ENCODE data around the gene TPBGL.

TPBGL gene

GRCh38 chr11:75212411-75212810, 28.2 kb upstream of the TPBGL start:
- DNase-seq (ENCODE audit: low spot score): no peak

- peak; percentile 69 for DNase-seq (ENCODE audit: low spot score)
These were observed 26.2 kb upstream of the TPBGL start for GRCh38 chr11:75214411-75214821.

GRCh38 chr11:75214843-75215242, 25.7 kb upstream of the TPBGL start:
- no peak for DNase-seq (ENCODE audit: low spot score)

GRCh38 chr11:75219869-75220268, 20.7 kb upstream of the TPBGL start:
- DNase-seq (ENCODE audit: low spot score): no peak

GRCh38 chr11:75223954-75224643, 16.5 kb upstream of the TPBGL start:
- no peak for DNase-seq (ENCODE audit: low spot score)

GRCh38 chr11:75225794-75226193, 14.8 kb upstream of the TPBGL start:
- no peak for DNase-seq (ENCODE audit: low spot score)

GRCh38 chr11:75229466-75229865, 11.1 kb upstream of the TPBGL start:
- no peak for DNase-seq (ENCODE audit: low spot score)

GRCh38 chr11:75230621-75231020, 10.0 kb upstream of the TPBGL start:
- DNase-seq (ENCODE audit: low spot score): no peak

- DNase-seq (ENCODE audit: low spot score): peak; percentile 48
These were observed 6.8 kb upstream of the TPBGL start for GRCh38 chr11:75233754-75234172.

- DNase-seq (ENCODE audit: low spot score): no peak
These were observed 4.5 kb upstream of the TPBGL start for GRCh38 chr11:75236062-75236461.

GRCh38 chr11:75237050-75237449, 3.5 kb upstream of the TPBGL start:
- no peak for DNase-seq (ENCODE audit: low spot score)

- DNase-seq (ENCODE audit: low spot score): no peak
These were observed 1.8 kb upstream of the TPBGL start for GRCh38 chr11:75238595-75239440.

- DNase-seq (ENCODE audit: low spot score): no peak
These were observed 863 bp upstream of the TPBGL start for GRCh38 chr11:75239531-75240290.

- peak; percentile 78 for DNase-seq (ENCODE audit: low spot score)
These were observed 697 bp downstream of the TPBGL start for GRCh38 chr11:75241036-75241905.

GRCh38 chr11:75241906-75242644, 1.5 kb downstream of the TPBGL start:
- no peak for DNase-seq (ENCODE audit: low spot score)

- DNase-seq (ENCODE audit: low spot score): no peak
These were observed 2.4 kb downstream of the TPBGL start for GRCh38 chr11:75242722-75243600.

GRCh38 chr11:75244052-75244814, 3.7 kb downstream of the TPBGL start:
- DNase-seq (ENCODE audit: low spot score): no peak

- no peak for DNase-seq (ENCODE audit: low spot score)
These were observed 4.9 kb downstream of the TPBGL start for GRCh38 chr11:75245356-75246005.

Measured in SW480 (cell line).